ENCODE results near the gene LRIG1.

Gene LRIG1

DNA sequence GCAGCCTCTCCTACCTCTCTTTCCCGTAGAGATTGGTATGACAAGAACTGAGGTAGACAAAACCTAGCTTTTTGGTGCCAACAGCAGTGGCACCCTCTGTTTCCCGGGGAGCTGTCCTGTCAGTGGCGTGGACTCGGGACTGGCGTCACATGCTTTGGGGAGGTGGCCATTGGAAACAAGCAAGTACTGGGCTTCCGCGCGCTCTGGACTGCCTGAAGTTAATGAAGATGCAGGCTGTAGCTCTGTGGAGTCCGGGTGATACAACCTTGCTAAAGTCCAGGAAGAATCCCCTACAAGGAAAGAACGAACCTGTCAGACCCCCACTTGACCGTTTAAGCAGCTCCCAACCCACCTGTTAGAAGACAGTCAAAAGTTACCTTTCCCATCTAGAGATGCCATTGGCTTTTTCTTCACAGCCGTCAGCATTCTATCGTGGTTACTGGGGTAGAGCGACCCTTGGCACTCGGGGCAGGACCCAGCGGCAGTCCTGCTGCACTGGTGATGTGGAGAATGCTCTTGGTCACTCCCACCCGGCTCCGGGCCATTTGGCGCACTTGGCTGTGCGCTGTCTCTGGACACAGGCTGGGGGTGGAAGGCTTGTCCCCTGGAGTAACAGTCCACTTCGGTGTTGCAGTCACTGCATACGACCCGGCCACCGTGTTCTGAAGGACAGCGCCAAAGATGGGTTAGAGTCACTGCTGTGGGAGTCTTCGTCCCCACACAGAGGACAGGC lies 120.5 kb downstream of the LRIG1 start:
- no peak for DNase-seq

DNA sequence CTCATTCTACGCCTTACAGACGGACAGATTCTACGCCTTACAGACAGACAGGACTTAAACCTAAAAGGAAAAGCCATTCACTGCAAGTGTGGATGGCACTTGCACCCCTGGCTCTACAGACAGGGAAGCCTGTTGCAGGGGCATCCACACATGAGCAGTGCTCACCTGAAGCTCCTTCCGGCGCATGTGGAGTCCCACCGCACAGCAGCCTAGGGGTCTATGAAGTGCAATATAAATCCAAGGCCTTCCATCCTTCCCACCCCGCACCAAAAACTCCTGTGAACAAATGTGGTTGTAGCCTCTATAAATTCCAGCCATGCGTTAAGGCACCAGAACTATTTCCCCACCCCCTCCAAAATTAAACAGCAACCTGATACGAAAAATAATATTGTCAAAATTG lies 121.3 kb downstream of the LRIG1 start:
- no peak for DNase-seq

DNA sequence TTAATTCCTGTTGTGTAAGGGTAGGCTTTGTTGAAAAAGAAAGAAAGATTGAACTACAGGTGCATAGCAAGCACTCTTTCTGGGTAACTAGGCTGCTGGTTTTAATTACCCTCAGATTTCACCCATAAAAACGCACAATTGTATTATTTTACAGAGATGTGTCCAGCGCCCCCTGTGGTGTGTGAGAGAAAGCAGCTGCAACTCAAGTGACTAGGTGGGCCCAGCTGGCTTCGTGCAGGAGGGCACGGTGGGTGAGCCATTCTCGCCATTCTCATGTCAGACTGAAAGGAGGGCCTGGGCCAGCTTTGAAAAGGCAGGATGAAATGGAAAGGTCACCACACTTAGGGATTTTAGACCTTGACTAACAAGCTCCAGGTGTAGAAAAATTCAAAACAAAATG lies 122.6 kb downstream of the LRIG1 start:
- DNase-seq = peak in 3 of 5 donors; percentile 13 to 49 (median 35)

DNA sequence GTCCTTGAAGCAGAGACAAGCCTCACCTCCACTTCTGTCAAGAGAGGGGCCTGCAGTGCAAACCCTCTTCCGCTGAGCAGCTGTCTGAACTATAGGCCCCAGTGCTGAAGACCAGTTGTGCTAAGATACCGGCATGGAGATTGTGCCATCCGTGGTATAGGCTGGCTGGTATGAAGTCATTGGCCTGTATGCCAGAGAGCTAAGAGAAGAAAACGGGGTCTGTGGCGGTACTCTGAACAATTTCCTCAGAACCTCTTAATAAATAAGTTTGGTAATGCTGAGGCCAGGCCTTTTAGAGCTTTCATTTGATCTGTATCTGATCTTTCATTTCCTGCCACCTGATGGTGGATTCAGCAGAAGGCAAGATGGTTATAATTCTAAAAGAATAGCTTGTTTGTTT lies 123.0 kb downstream of the LRIG1 start:
- DNase-seq = peak in 1 of 5 donors; percentile 11

DNA sequence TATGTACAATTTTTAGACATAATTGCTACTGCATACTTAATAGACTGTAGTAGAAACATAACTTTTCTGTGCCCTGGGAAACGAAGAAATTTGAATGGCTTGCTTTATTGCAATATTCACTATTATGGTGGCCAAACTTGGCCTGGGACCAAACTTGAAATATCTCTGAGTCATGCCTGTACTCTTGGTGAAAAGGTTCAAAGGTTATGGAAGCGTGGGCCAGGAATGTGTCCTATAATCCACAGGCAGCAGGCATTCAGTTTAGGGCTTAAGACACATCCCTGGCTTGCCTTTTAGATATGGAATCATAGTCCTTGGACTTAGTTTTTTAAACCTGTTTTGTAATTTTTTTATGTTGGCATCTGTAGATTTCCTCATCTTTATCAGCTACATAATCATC lies 124.3 kb downstream of the LRIG1 start:
- no peak for DNase-seq

DNA sequence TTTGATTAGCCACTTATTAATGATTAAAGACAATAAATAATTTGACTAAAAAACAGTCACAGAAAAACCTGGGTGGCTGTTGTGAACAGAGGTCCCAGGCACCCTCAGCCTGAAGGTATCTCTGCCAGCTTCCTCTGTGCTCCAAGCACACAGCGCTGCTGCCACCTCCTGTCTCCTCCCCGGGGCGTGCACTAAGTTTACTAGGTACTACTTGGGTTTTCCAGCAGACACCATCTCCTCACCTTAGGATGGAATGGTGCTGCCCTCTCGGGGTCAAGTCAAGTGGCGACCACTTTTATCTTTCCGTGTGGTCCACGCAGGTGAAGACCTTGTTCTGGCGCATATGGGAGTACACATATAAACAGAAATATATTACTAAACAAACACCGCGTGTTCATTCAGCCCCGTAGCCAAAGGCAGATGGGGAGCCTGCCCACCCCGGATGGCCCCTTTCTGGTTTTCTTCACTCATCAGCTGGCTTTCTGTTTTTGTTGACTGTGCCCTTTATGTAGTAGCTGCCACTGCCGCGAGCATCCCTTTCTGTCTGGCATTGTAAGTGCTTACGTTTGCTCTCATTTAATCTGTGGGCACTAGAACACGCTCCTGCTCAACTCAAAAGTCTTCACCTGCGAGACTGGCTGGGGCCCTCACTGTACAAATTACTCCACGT lies 128.0 kb downstream of the LRIG1 start:
- DNase-seq = peak in 3 of 5 donors; percentile 21 to 32 (median 29)

DNA sequence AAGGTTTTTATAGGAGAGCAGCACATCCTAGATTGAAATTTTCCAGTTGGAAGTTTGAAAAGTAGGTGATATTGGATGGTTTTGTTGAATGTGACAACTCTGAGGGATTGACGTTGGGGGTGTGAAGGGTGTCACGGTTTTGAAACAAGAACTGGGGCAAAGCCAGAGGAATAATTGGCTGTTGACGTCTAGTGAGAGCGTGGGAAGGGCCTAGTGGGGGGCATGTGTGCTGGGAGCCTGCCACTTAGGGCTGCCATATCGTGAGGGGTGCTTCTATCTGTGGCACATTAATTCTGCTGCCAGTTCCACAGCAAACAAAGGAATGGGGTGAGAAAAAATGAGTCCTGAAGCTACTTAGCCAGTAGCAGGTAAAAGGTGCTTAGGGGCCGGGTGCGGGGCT lies 129.4 kb downstream of the LRIG1 start:
- no peak for DNase-seq

DNA sequence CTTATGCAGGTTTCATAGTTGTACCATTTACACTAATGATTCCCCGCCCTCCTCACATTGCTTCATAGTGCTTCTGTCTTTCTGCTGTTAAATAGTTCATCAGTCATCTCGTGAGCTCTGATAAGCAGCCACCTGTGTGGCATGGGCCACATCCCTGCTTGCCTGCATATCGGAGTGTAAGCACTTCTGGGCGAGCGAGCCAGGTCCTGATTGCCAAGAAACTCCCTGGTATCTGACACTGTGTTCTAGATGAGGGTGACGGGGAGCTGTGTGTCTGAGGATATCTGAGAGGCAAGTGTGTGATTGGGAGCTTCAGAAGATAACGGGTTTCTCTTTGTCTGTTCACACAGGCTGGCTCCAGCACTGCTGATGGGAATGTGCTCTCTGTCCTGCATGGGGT lies 130.6 kb downstream of the LRIG1 start:
- DNase-seq = no peak

DNA sequence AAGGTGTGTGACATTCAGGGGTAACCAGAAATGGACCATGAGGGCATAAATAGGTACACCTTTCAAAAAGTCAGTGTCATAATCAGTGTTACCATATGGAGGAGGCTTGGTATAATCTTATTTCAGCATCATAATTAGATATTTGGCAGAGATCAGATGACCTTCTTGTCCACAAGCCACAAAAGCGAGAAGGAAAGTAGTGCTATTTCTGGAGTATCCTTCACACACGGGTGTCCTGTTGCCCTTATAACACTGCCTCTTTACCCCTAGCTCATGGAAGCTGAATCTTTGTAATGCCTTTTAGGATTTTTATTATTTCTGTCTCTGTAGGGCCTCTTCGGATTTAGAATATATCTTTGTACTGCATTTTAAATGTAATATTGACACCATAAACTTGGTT lies 132.8 kb downstream of the LRIG1 start:
- no peak for DNase-seq

DNA sequence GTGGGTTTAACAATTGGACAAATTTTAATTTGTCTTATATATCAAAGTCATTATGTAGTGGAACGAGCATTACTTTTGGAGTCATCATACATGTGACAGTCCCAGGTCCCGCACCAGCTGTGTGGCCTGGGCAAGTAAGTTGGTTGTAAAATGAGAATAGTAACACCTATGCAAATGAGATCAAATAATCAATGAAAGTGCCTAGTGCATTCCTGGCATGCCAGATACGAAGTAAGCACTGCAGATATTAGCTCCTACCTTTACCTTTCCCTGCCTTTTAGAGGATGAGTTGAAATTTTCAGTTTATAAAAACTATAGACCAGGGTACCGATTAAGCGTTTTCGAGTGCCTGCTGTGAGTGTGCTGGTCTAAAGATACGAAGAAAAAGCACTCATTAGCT lies 134.1 kb downstream of the LRIG1 start:
- no peak for DNase-seq

DNA sequence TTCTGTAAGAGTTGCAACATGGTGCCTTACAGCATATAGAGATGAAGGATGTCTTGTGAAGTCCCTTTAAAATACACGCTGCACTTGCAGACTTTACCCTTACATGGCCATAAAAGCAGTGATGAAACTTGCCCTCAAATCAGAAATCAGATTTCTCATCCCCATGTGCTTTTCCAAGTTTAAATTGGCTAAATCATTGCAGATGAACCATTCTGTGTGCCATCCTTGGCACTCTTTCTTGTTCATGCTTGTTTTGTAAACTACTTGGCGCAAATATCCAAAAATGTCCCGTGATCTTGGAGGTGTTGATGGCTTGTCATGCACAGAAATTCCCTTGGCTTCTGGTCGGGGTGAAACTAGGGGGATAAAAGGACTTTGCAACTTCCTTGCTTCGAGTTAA lies 135.7 kb downstream of the LRIG1 start:
- DNase-seq = no peak

DNA sequence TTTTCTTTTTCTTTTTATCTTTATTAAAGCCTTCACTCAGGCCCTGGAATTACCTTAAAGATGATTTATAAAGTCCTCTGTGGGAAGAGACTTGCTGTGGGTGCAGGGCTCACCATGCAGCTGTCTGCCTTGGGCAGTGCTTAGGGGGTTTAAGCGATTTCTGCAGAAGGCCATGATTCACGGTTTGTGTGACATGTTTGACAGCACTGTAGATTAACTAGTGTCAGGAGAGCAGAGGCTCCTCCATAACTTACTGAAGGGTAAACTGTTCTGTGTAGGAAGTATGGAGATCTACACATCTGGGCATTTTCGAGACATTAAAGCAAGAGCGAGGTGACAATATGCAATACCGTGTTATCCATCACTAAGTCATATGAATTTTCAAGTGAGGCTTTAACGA lies 137.7 kb downstream of the LRIG1 start:
- no peak for DNase-seq

DNA sequence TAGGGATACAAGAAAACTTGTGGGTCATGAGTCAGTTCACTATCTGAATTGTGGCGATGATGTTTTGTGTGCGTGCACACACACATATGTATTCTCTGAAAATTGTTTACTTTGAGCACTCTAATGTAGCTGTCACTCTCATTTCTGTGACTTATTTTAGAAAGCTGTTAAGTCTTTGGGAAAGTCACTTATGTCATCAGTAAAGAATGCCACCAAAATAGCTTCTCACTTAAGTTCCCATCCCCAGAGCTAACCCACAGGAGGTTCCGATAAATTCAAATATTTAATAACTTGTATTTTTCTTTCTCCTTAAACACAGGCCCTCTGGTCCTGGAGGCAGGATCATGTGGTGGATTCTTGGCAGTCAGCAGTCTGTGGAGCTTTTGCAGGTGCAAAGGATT lies 138.3 kb downstream of the LRIG1 start:
- DNase-seq = no peak

DNA sequence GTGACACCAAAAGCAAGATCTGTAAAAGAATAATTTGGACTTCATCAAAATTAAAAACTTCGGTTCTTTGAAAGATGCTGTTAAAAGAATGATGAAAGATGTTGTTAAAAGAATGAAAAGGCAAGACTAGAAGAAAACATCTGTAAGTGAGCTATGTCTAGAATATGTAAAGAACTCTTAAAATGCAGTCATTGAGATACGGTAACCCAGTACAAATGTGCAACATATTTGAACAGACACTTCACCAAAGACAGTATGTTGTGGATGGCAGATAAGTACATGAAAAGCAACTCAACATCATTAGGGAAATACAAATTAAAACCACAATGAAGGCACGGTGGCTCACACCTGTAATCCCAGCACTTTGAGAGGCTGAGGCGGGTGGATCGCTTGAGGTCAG lies 139.5 kb downstream of the LRIG1 start:
- no peak for DNase-seq

DNA sequence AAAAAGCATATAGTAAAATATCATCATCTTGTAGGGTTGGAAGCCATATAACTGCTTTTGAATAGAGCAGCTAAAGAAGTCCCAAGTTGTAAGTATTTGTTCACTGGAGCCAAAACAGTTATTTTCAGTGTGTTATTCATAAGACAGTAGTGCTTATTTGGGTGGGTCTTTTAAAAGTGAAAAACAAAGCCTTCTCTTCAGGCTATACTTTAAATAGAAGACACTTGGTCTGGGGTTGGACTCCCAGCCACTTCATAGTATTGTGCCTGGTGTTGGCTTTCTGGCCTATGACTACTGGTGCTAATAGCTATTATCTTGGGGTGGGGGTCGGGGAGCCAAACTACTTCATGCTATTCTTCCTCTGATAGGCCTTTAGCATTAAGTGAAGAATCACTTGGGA lies 144.8 kb downstream of the LRIG1 start:
- DNase-seq = no peak

DNA sequence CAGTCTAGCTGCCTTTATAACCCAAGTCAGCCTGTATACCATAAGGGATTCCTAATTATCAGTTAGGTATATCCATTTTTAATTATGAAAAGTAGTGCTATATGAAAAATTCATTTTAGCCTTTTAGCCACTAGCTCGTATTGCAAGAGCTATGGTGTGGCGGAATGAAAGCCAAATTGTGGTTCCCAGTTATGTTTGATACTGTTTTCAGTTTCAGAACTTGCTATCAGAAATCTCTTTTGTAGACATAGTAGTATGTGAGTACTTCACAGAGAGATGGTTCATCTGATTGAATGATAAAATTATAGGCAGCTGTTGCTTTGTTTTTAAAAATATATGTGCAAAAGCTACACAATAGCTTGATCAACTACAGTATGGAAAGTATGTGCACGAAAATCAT lies 145.4 kb downstream of the LRIG1 start:
- peak in 1 of 5 donors; percentile 27 for DNase-seq

DNA sequence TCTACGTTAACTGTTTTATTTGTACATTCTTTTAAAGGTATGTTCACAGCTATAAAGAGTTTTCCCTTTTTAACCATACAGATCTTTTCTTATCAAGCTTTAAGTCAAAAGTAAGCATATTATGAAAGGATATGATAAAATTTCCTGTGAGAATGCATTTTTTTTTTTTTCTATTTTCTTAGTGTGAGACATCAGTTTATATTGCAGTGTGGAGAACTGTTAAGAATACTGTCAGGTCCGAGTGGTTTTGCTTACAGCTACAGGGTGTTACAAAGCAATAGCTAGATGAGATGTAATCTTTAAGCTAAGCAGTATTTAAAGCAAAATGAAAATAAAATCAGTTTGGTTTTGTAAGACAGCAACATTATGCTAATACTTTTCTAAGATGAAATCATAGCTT lies 146.8 kb downstream of the LRIG1 start:
- DNase-seq = no peak

DNA sequence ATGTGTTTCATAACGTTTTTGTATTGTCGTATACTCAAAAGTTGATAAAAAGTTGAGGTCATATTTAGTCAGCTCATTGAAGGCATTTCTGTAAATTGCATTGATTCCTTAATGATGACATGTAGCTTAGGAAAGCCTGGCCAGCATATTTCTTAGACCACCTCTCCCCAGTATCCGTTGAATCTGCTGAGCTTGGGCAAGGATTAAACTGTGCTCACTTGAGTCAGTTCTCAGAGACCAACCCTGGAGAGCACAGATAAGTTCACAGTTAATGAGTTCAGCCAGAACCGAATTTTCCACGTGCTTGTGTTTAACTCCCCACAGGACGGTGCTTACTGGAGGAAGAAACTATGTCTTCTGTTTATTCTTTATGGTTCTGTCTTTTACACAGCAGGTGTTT lies 147.3 kb downstream of the LRIG1 start:
- no peak for DNase-seq

DNA sequence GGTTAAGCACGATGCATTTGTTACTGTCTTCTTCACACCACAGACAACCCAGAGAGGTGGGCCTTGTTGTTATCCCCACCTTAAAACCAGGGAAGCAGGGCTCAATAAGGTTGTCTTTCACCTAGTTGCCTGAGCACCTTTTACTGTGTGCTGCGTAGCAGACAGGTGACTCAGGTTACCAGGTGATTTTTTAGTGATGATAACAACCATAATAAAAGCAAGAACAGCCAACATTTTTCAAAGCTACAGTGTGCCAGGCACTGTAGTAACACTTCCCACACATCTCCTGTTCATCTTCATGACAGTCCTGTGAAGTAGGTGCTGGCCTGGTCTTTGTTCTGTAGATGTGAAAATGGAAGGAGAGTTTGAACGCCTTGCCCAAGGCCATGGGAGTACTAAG lies 147.8 kb downstream of the LRIG1 start:
- DNase-seq = no peak

DNA sequence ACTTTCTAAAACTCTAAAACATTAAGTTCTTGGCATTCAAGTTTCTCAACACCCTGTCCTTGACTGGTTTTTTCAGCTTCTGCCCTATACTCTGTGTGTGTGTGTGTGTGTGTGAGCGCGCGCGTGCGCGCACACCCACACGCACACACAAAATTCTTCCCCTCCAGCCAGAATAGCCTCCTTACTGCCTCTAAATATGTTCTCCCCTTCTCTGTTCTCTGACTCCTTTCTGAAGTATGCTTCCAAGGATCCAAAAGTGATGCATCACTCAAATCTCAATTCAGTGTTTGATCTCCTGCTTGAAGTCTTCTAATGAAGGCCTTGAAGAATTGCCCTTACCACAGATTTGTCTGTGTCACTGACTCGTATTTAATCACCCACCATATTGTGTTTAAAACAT lies 150.2 kb downstream of the LRIG1 start:
- DNase-seq = no peak

DNA sequence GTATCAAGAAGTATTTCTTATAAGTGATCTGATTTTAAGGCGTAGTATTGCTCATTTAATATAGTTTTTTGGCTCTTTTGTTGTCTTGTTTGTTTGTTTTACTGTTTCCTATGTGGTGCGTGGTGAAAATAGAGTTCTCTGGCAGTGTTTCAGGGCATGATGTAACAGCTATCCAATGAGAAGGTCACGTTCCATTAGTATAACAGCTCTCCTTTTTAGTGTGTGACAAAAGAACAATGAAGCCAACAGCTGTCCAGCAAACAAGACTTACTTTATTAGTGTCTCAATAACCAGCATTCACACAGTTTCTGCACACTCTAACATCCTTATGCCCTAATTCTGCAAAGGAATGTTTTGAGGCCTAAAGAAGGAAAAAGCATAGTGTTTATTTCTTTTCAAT lies 152.1 kb downstream of the LRIG1 start:
- DNase-seq = no peak

DNA sequence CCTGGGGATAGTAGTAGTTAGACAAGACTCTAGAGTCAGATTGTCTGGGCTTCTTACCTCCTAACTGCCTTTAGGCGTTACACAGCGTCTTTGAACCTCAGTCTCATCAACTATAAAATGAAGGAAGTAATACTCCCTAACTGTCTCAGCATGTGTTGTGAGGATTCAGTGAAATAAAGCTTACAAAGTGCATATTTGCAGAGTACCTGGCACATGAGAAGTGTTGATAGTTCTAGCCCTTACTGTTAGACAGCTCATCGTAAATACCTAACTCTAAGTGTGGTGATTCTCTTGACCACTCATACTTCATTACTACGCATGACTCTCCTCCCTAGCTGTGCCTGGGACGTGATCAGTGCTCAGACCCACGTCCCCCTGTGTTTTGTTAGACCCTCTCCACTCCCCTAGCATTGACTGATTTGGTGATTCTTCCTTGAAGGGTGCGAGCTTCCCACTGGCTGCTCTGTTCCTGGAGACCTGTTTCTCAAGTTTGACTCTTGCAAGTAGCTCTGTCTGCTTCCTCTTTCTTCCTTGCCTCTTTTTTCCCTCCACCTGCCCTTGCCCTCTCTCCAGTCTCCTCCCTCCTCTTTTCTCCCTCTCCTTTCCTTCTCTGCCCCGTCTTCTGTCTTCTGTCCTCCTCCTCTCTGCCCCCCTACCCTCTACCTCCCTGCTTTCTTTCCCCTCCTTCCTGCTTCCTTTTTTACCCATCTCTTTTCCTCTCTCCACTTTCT lies 155.8 kb downstream of the LRIG1 start:
- DNase-seq = no peak

DNA sequence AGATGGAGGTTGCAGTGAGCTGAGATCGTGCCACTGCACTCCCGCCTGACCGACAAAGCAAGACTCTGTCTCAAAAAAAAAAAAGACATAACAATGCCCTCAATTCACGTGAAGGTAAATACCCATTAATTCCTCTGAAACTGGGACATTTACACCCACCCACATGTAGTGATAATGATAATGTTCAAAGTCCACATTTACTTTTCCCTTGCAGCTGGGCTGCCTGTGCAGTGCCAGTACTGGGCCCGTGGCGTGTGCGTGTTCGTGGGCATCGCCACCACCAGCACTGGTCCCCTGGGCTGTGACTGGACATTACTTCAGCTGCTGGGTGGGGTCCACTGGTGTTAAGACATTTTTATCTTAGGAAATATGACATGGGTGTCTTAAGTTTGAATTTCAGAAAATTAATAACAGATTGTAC lies 156.4 kb downstream of the LRIG1 start:
- no peak for DNase-seq

DNA sequence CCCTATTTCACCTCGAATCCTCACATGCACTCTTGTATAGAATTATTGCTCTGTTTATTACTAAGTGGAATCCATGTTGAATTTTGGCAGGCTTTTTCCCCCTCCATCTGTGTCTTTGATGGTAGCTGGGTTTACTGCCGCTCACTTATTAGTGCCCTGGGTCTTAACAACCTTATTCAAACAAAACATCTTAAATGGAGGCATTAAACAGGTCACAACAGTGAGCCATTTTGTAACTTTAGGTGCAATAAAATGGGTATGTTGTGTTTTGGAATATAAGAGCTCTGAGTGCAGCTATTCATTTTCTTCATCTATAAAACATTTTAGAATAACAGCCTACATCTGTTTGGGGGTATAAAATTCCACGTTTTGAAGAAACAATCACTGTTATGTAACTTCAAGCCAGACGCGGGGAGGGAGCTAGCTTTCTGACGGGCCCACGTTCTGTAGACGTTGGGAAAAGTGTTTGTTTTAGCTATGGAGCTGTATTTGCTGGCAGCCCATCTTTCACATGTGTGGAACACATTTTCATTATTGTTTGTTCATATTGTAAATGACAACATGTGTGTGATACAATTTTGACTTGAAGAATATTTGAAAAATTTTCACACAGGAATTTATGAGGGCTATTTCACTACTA lies 158.0 kb downstream of the LRIG1 start:
- DNase-seq = no peak

Measured in T-helper 1 cell (primary cell).